Liver (tissue), 3 donors: ENCODE data around the gene KIAA1614.

Source experiments
- TAF1 ChIP-seq: conservative IDR thresholded peaks from 2 replicates; pipeline ENCODE4 v1.6.1; 2016; ENCODE audit warnings: antibody characterized with exemption, mild to moderate bottlenecking
- YY1 ChIP-seq: IDR thresholded peaks from 2 replicates; pipeline ENCODE4 v1.6.1; 2016; ENCODE audit warnings: antibody characterized with exemption, mild to moderate bottlenecking
- TF ChIP-seq, protein P1 (sequence below): fragments of 150-350 bp; IDR thresholded peaks from 2 replicates; pipeline ENCODE4 v1.5.1; 2017; ENCODE audit warnings: improper control_type of control experiment, low read depth, low read length; ENCODE audit not compliant: missing input control
- donor health status: healthy.
- donor health status: healthy.

- TF ChIP-seq, protein P1, sequence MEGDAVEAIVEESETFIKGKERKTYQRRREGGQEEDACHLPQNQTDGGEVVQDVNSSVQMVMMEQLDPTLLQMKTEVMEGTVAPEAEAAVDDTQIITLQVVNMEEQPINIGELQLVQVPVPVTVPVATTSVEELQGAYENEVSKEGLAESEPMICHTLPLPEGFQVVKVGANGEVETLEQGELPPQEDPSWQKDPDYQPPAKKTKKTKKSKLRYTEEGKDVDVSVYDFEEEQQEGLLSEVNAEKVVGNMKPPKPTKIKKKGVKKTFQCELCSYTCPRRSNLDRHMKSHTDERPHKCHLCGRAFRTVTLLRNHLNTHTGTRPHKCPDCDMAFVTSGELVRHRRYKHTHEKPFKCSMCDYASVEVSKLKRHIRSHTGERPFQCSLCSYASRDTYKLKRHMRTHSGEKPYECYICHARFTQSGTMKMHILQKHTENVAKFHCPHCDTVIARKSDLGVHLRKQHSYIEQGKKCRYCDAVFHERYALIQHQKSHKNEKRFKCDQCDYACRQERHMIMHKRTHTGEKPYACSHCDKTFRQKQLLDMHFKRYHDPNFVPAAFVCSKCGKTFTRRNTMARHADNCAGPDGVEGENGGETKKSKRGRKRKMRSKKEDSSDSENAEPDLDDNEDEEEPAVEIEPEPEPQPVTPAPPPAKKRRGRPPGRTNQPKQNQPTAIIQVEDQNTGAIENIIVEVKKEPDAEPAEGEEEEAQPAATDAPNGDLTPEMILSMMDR = no peak
- TF ChIP-seq TAF1 (no peak), YY1 (no peak)
Observed at GRCh38 chr1:180962178-180962577, 49.5 kb downstream of the KIAA1614 start.
